Coronary artery (tissue), 2 donors: Measurements from ENCODE around the gene PALM3.

Experiments
- DNase-seq: peaks from one replicate; pipeline ENCODE4 v3.0.0-alpha.2; 2017; ENCODE audit warnings: low spot score
- H3K27ac ChIP-seq, 2 donors: fragments of 200-600 bp; sonication (generic); one replicate each; pipeline ENCODE4 v1.5.1; 2016 to 2019
- H3K4me3 ChIP-seq: fragments of 200-600 bp; sonication (generic); 2 replicates; pipeline ENCODE4 v1.5.1; 2016; ENCODE audit warnings: mild to moderate bottlenecking, moderate library complexity
- TF ChIP-seq, protein P1 (sequence below): fragments of 200-600 bp; sonication (generic); IDR thresholded peaks from one replicate; pipeline ENCODE4 v1.5.1; 2019; ENCODE audit warnings: antibody characterized with exemption

PALM3 gene

DNA sequence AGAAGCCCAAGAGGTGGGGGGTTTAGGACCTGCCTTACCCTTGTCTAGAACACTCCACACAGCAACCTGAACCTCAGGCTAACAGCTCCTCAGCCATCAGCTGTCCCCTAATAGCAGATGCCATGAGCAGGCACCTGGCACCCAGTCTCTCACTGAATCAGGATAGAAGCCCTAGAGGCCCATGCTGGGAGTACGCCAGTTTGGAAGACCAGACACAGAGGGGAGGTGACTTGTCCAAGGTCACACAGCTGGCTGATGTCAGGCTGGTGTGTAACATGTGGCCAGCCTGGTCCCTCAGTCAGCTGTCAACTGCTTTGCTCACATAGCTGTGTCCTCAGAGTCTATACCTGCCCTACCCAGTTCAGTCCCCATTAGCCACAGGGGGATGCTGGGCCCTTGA is 41.4 kb upstream of the PALM3 start:
- TF ChIP-seq, protein P1, sequence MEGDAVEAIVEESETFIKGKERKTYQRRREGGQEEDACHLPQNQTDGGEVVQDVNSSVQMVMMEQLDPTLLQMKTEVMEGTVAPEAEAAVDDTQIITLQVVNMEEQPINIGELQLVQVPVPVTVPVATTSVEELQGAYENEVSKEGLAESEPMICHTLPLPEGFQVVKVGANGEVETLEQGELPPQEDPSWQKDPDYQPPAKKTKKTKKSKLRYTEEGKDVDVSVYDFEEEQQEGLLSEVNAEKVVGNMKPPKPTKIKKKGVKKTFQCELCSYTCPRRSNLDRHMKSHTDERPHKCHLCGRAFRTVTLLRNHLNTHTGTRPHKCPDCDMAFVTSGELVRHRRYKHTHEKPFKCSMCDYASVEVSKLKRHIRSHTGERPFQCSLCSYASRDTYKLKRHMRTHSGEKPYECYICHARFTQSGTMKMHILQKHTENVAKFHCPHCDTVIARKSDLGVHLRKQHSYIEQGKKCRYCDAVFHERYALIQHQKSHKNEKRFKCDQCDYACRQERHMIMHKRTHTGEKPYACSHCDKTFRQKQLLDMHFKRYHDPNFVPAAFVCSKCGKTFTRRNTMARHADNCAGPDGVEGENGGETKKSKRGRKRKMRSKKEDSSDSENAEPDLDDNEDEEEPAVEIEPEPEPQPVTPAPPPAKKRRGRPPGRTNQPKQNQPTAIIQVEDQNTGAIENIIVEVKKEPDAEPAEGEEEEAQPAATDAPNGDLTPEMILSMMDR: no peak
- no peak overlapping the region for H3K27ac ChIP-seq
- H3K4me3 ChIP-seq: no peak overlapping the region
- DNase-seq: no peak

- H3K27ac ChIP-seq: no peak overlapping the region
- TF ChIP-seq, protein P1: no peak
- no peak for DNase-seq
- no peak overlapping the region for H3K4me3 ChIP-seq
Measured at GRCh38 chr19:14102756-14103155, 40.9 kb upstream of the PALM3 start.

- Histone ChIP-seq H3K4me3 (no peak overlapping the region), H3K27ac (no peak overlapping the region)
- DNase-seq: no peak
- TF ChIP-seq, protein P1: no peak
Measured at GRCh38 chr19:14102102-14102696, 40.3 kb upstream of the PALM3 start.

DNA sequence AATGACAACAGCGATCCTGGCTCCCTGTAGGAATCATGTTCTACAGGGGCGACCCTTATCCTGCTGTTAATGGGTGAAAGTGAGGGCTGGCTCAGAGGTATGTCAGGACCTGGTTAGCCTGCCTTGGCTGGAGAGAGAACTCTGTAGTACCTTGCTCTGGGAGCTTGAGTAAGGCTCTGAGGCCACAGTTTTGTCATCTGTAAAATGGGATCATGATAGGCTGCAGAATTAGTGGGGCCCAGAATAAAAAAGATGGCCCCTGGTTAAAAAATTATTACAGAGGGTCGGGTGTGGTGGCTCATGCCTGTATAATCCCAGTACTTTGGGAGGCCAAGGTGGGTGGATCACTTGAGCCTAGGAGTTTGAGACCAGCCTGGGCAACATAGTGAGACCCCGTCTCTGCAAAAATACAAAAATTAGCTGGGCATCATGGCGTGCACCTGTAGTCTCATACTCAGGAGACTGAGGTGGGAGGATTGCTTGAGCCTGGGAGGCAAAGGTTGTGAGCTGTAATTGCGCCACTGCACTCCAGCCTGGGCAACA is 39.2 kb upstream of the PALM3 start:
- TF ChIP-seq, protein P1: no peak
- Histone ChIP-seq H3K4me3 (no peak overlapping the region), H3K27ac (no peak overlapping the region)
- DNase-seq: no peak

GRCh38 chr19:14097532-14098151 is 35.8 kb upstream of the PALM3 start:
- TF ChIP-seq, protein P1: no peak
- no peak for DNase-seq
- H3K27ac ChIP-seq: no peak overlapping the region
- no peak overlapping the region for H3K4me3 ChIP-seq

- no peak for DNase-seq
- Histone ChIP-seq H3K4me3 (no peak overlapping the region), H3K27ac (no peak overlapping the region)
- TF ChIP-seq, protein P1: no peak
Measured at GRCh38 chr19:14096272-14096992, 34.6 kb upstream of the PALM3 start.
